ENCODE data around the gene ST3GAL5. TPM values are rescaled to one million over a fixed set of nuclear protein-coding genes. Genes with fewer than 3 reads are reported as not detected.

Gene ST3GAL5
- total RNA-seq, 1 experiment from 2014 or later: 71.0 TPM

DNA sequence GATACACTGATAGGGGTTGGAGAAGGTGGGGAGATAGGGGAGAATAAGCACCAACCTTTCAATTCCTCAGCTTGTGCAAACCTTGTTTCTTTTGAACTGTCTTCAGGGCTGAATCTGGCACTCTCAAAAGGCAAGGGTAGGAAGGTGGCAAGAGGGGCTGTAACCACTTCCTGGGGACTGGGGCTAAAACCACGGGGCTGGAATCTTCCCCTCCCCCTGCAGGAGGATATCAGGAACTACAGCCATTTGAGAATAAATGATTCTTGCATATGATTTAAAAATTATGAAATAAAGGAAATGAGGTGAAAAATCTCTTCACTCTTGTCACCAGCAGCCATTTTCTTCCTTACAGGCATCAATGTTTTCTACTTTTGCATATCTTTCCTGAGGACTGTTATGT, 84.2 kb downstream of the ST3GAL5 start:
- DNase-seq (ENCODE audit: low read depth, low spot score): peak; percentile 66
- in situ Hi-C loops (cut with HindIII; ENCODE audit: low pct_unique_long_range_greater_than_20kb, low sequenced_read_pairs): loop anchor here (25.0 kb wide), 1 partner anchor 92 kb away; no protein-coding TSS in a partner anchor

DNA sequence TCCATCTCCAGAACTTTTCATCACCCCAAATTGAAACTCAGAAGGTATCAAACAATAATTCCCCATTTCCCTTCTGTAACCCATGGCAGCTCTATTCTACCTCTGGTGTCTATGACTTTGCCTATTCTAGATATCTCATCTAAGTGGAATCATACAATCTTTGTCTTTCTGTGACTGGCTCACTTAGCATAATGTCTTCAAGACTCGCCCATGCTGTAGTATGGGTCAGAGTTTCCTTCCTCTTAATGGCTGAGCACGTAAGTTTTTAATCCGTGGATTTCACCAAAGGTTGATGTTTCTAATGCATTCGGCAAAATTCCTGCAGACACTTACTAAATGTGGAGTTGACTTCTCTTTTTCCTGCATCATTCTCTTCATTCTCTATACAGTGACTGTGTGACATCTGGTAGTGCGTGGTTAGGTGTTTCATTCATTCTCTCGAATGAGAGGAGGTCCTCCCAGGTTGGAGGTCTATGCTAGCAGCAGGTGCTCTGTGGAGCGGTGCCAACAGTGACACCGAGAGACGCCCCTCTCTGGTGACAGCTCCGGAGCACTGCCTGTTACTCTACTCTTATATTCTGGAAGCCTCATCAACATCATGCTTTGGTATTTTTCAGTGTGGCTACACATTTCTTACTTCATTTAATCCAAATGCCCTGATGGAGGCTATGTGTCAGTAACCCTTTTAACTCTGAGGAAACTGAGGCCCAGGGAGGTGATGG, 84.9 kb downstream of the ST3GAL5 start:
- DNase-seq (ENCODE audit: low read depth, low spot score): no peak
- in situ Hi-C loops (cut with HindIII; ENCODE audit: low pct_unique_long_range_greater_than_20kb, low sequenced_read_pairs): loop anchor here (25.0 kb wide), 1 partner anchor 92 kb away; no protein-coding TSS in a partner anchor

- no peak for DNase-seq (ENCODE audit: low read depth, low spot score)
- in situ Hi-C loops (cut with HindIII; ENCODE audit: low pct_unique_long_range_greater_than_20kb, low sequenced_read_pairs): loop anchor here (25.0 kb wide), 1 partner anchor 90 kb away; no protein-coding TSS in a partner anchor
Measured at GRCh38 chr2:85802354-85803103, 86.3 kb downstream of the ST3GAL5 start.

DNA sequence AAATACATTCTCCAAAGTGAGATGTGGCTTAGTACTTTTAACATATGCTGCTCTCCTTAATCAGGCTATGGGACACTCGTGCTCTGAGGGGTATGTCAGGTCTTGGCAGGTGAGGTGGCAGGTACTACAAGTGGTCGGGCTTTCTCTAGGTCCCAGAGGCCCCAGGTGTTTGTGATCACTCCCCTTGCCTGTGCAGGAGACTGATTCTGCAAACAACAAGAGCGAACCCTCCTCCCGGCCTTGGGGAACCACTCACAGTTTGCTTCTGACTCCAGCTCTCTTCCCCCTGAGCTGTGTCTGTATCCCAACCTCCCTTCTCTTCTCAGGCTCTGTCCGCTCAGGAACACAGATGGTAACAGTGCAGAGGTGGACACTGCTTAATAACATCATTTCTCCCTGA, 86.9 kb downstream of the ST3GAL5 start:
- in situ Hi-C loops (cut with HindIII; ENCODE audit: low pct_unique_long_range_greater_than_20kb, low sequenced_read_pairs): loop anchor here (25.0 kb wide), 1 partner anchor 90 kb away; no protein-coding TSS in a partner anchor

GRCh38 chr2:85800586-85800985, 88.2 kb downstream of the ST3GAL5 start:
- DNase-seq (ENCODE audit: low read depth, low spot score): no peak
- in situ Hi-C loops (cut with HindIII; ENCODE audit: low pct_unique_long_range_greater_than_20kb, low sequenced_read_pairs): loop anchor here (25.0 kb wide), 1 partner anchor 88 kb away; no protein-coding TSS in a partner anchor

More for the DNA sequence above, 86.9 kb downstream of the ST3GAL5 start:
- DNase-seq (ENCODE audit: low read depth, low spot score): no peak

DNA sequence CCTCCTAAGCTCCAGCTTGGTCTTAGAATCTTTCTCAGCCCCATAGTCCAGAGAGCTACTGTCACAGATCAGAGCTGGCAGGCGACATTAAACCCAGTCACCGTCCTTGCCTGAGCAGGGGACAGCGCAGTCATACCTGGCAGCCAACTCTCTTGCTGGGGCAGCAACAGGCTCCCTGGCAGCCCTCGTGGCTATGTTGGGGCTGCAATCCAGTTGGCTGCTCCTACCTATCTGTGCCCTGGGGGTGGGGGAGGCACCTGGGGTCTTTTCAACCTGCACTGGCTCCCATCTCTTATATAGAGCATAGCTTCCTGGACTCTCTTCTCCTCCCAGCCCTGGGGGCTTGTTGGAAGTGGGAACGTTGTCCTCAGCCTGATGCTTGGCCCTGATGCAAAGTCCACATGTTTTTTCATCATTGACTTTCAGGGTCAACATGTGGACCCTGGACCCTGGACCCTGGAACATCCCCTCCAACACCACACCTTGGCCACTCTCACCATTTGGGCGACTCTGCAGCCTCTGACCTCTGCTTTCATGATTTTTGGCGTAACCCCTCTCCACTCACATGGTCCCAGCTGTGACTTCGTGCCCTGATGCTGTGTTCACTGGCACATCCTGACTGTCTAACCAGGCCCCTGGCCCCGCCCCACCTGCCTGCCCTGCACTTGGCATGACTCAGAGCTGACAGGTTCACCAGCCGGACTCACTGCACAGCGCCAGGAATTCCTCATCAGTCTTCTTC, 89.4 kb downstream of the ST3GAL5 start:
- in situ Hi-C loops (cut with HindIII; ENCODE audit: low pct_unique_long_range_greater_than_20kb, low sequenced_read_pairs): no loop called here
- DNase-seq (ENCODE audit: low read depth, low spot score): no peak

GRCh38 chr2:85797921-85798320, 90.9 kb downstream of the ST3GAL5 start:
- in situ Hi-C loops (cut with HindIII; ENCODE audit: low pct_unique_long_range_greater_than_20kb, low sequenced_read_pairs): no loop called here
- peak; percentile 59 for DNase-seq (ENCODE audit: low read depth, low spot score)

DNA sequence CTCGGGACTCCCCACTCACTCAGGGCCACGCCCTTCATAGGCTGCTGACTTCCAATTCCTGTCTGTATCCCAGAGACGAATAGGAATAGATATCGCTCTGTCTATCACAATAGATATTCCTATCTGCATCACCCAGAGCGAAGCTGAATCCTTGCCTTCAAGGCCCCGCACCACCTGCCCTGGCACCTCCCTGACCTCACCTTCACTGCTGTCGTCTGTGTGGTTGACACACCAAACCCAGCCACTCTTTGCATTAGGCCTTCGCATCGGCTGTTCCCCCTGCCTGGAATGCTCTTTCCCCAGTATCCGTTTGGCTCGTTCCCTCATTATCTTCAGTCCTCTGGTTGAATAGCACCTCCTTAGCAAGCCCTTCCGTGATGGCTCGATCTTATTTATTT, 91.5 kb downstream of the ST3GAL5 start:
- in situ Hi-C loops (cut with HindIII; ENCODE audit: low pct_unique_long_range_greater_than_20kb, low sequenced_read_pairs): no loop called here
- DNase-seq (ENCODE audit: low read depth, low spot score): no peak

DNA sequence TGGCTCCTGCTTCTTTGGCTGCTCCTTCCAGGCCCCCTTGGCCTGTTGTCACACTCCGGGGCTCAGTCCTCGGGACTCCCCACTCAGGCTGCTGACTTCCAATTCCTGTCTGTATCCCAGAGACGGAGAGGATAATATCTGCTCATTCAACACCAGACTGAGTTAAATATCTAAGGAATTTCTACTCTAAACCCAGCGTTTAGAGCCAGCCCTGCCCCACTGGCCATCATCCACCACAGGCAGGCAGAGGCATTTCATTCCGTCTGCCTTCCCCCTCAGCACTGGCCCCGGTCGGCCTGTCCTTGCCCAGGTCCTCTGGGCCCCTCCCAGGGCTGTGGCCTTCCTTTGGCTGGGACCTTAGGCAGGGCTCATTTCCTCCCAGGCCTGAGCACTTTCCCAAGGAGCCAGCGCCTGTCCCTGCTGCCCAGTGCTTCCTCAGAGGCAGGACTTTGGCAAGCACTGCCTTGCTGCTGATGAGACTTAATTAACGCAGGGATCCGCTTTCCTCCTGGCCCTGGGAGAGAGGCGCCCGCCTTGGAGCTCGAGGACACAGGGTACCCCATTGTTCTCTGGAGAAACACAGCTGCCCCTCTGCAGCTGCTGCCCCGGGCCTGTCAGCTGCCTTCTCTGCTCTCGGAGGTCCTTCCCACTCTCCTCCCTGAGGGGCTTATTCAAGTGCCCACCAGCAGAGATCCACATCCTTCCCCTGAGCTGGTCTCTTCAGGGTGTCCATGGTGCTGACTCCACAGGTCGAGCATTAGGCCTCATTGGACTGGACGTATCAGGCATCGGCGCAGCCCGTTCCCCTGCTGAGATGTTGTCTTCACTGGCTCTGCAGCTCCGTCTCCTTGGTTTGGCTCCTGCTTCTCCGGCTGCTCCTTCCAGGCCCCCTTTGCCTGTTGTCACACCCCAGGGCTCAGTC, 92.2 kb downstream of the ST3GAL5 start:
- in situ Hi-C loops (cut with HindIII; ENCODE audit: low pct_unique_long_range_greater_than_20kb, low sequenced_read_pairs): no loop called here
- no peak for DNase-seq (ENCODE audit: low read depth, low spot score)

DNA sequence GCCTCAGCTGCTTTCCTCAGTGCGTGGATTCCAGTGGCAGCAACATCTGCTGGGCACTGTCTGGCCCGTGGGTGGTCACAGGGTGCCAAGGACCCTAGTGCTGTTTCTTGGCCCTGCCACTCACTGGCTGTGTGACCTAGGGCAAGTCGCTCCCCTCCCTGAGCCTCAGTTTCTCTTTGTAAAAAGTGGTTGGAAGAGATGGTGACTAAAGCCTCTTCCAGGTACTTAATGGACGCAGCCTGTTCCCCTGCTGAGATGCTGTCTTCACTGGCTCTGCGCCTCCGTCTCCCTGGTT, 92.8 kb downstream of the ST3GAL5 start:
- DNase-seq (ENCODE audit: low read depth, low spot score): no peak
- in situ Hi-C loops (cut with HindIII; ENCODE audit: low pct_unique_long_range_greater_than_20kb, low sequenced_read_pairs): no loop called here

DNA sequence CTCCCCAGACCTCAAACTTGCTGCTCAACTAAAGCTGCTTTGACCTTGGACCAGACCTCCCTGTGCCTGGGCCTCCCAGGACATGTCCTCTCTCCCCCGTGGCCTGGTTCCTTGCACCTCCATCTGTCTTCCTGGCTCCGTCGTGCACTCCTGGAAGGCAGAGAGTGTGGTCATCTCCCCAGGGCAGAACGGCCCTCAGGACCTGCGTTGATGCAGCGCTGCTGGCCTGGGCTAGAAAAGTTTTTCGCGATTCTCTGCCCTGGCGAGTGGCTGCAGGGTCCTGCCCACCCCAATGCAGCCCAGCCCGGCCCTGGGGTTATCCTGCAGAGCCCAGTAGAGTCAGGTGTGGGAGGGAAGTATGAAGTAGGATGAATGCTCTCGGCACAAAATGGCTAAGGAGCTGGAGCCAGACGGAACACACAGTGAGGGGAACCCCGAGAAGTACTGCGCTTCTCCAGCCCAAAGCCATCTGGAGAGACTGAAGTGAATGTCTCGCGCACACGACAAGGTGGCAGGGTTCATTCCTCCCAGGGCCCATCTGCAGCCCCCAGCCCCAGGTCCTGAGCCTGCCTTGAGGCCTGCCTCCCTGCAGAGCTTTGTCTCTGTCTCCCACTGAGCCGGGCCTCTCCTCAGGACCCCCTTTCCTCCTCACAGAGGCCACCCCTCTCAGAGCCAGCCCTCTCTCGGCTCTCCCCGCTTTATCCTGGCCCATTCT, 93.3 kb downstream of the ST3GAL5 start:
- in situ Hi-C loops (cut with HindIII; ENCODE audit: low pct_unique_long_range_greater_than_20kb, low sequenced_read_pairs): no loop called here
- DNase-seq (ENCODE audit: low read depth, low spot score): no peak

GRCh38 chr2:85794491-85795121, 94.2 kb downstream of the ST3GAL5 start:
- in situ Hi-C loops (cut with HindIII; ENCODE audit: low pct_unique_long_range_greater_than_20kb, low sequenced_read_pairs): no loop called here
- no peak for DNase-seq (ENCODE audit: low read depth, low spot score)

DNA sequence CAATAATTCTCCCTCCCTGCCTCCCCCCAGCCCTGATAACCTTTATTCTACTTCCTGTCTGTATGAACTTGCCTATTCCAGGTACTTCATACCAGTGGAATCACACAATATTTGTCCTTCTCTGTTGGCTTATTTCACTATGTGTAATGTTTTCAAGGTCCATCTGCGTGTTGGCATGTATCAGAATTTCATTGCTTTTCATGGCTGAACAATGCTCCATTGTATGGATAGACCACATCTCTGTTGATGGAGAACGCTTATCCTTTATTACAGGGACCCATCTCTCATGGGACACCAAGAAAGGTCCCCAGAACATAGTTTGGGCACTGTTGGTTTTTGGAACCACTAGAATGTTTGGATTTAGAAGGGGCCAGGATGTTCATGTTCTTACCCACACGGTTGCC, 94.8 kb downstream of the ST3GAL5 start:
- DNase-seq (ENCODE audit: low read depth, low spot score): peak; percentile 87
- in situ Hi-C loops (cut with HindIII; ENCODE audit: low pct_unique_long_range_greater_than_20kb, low sequenced_read_pairs): no loop called here

DNA sequence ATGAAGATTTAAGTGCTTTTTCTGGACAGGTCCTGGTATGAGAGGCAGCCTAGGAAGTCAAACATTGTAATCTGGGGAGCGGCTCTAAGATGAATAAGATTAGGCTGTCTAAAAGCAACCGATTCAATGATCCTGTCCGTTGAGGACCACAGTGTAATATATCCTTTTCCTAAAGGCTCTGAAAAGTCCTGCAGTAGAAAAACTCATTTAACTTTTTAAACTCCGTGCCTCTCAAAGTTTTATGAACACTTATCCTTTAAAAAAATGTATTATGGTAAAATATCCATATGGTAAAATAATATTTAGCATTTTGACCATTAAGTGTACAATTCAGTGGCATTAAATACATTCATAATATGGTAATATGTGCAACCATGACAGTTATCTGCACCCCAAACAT, 95.2 kb downstream of the ST3GAL5 start:
- in situ Hi-C loops (cut with HindIII; ENCODE audit: low pct_unique_long_range_greater_than_20kb, low sequenced_read_pairs): no loop called here

DNA sequence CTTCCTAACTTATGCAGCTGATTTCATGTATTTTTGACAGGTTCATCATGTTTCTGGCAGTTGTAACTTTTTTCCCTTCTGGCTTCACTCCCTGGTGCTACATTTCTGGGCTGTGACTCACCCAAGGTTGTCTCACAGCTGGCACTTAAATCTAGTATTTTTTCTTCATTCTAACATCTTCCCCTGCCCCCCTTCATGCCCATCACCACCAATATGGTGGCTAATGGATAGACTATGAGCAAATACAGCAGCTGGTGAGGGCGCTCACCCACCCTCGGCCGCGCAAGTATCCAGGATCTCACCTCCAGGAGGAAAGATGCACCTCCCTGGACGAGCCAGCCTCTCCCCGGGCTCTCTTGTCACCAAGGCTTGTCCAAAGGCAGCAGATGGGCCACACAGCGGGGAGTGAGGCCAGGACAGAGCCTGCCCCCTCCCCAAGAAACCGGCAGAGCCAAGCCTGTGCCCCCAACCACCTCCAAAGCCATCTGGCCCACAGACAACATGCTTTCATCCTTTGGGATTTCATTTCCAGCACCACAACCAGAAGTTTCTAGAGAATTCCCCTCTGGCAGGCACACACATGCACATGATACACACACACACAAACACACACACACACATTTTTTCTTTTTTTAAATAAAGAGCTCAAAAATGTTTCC, 95.9 kb downstream of the ST3GAL5 start:
- DNase-seq (ENCODE audit: low read depth, low spot score): no peak
- in situ Hi-C loops (cut with HindIII; ENCODE audit: low pct_unique_long_range_greater_than_20kb, low sequenced_read_pairs): no loop called here

More for the DNA sequence above, 95.2 kb downstream of the ST3GAL5 start:
- no peak for DNase-seq (ENCODE audit: low read depth, low spot score)

All from SK-MEL-5 (cell line).